Neural cell (in vitro differentiated cells): ENCODE measurements around the gene TSPYL2. TPM values are rescaled to one million over a fixed set of nuclear protein-coding genes. Genes with fewer than 3 reads are reported as not detected.

ENCODE experiments used
- H2AFZ ChIP-seq: fragments of 200-600, 300-800 bp; sonication (generic), shearing (Covaris generic); 2 replicates; pipeline ENCODE4 v1.6.0; 2014; ENCODE audit warnings: low read depth, mild to moderate bottlenecking, antibody characterized with exemption, low read length, moderate library complexity
- H3F3A ChIP-seq: fragments of 200-600 bp; shearing (Covaris generic); 2 replicates; pipeline ENCODE4 v1.6.1; 2016; ENCODE audit warnings: mild to moderate bottlenecking, moderate library complexity, mixed read lengths, antibody characterized with exemption, low read length; ENCODE audit not compliant: insufficient read depth, poor library complexity, severe bottlenecking
- H3K27ac ChIP-seq: fragments of 200-600, 300-800 bp; sonication (generic), shearing (Covaris generic); 2 replicates; pipeline ENCODE4 v1.5.1; 2014; ENCODE audit warnings: mild to moderate bottlenecking, low read length, moderate library complexity
- H3K27me3 ChIP-seq: fragments of 300-800, 200-600 bp; sonication (generic), shearing (Covaris generic); 2 replicates; pipeline ENCODE4 v1.6.0; 2014; ENCODE audit warnings: mild to moderate bottlenecking, low read depth, low read length, moderate library complexity; ENCODE audit not compliant: insufficient read depth
- H3K36me3 ChIP-seq: fragments of 300-800, 200-600 bp; sonication (generic), shearing (Covaris generic); 2 replicates; pipeline ENCODE4 v1.5.1; 2014; ENCODE audit warnings: mild to moderate bottlenecking, antibody characterized with exemption, low read length, moderate library complexity; ENCODE audit not compliant: insufficient read depth
- H3K4me2 ChIP-seq: fragments of 300-800, 200-600 bp; sonication (generic), shearing (Covaris generic); 2 replicates; pipeline ENCODE4 v1.6.0; 2014; ENCODE audit warnings: mild to moderate bottlenecking, low read length
- H3K4me3 ChIP-seq: fragments of 300-800, 200-600 bp; sonication (generic), shearing (Covaris generic); 2 replicates; pipeline ENCODE4 v1.5.1; 2014; ENCODE audit warnings: mild to moderate bottlenecking, low read length, moderate library complexity
- H3K79me2 ChIP-seq: fragments of 200-600 bp; shearing (Covaris generic); replicated peaks from 2 replicates; pipeline ENCODE4 v1.6.0; 2014; ENCODE audit warnings: mild to moderate bottlenecking, low read length, moderate library complexity; ENCODE audit not compliant: insufficient read depth
- H3K9ac ChIP-seq: fragments of 300-800, 200-600 bp; sonication (generic), shearing (Covaris generic); 2 replicates; pipeline ENCODE4 v1.6.1; 2016; ENCODE audit warnings: mild to moderate bottlenecking, low read length, mixed read lengths
- H3K9me2 ChIP-seq: fragments of 200-600 bp; shearing (Covaris generic); 2 replicates; pipeline ENCODE4 v1.6.1; 2016; ENCODE audit warnings: mild to moderate bottlenecking, low read length, mixed read lengths; ENCODE audit not compliant: insufficient read depth
- H3K9me3 ChIP-seq: fragments of 200-600, 300-800 bp; sonication (generic), shearing (Covaris generic); 2 replicates; pipeline ENCODE4 v1.6.1; 2016; ENCODE audit warnings: mild to moderate bottlenecking, mixed run types, low read length, moderate library complexity, mixed read lengths
- H4K20me1 ChIP-seq: fragments of 200-600 bp; shearing (Covaris generic); 2 replicates; pipeline ENCODE4 v1.6.1; 2016; ENCODE audit warnings: mild to moderate bottlenecking, mixed run types; ENCODE audit not compliant: insufficient read depth
- CTCF ChIP-seq: fragments of 450-650 bp; IDR thresholded peaks from 2 replicates; pipeline ENCODE4 v1.5.1; 2014; ENCODE audit warnings: antibody characterized with exemption, mild to moderate bottlenecking, moderate library complexity; ENCODE audit not compliant: poor library complexity, severe bottlenecking
- EP300 ChIP-seq: fragments of 450-650 bp; conservative IDR thresholded peaks from 2 replicates; pipeline ENCODE4 v1.6.1; 2014; ENCODE audit warnings: antibody characterized with exemption, mild to moderate bottlenecking, moderate library complexity; ENCODE audit not compliant: poor library complexity, severe bottlenecking
- EZH2 ChIP-seq: fragments of 200-600, 300-800 bp; shearing (Covaris generic), sonication (generic); IDR thresholded peaks from 2 replicates; pipeline ENCODE4 v1.6.1; 2014; ENCODE audit warnings: antibody characterized with exemption, low read length, borderline replicate concordance, mild to moderate bottlenecking; ENCODE audit not compliant: insufficient read depth, poor library complexity, severe bottlenecking
- MXI1 ChIP-seq: fragments of 450-650 bp; conservative IDR thresholded peaks from 2 replicates; pipeline ENCODE4 v1.6.1; 2014; ENCODE audit warnings: antibody characterized with exemption, mild to moderate bottlenecking; ENCODE audit not compliant: poor library complexity, severe bottlenecking
- POLR2AphosphoS5 ChIP-seq: IDR thresholded peaks from 2 replicates; pipeline ENCODE4 v1.6.1; 2012
- RAD21 ChIP-seq: fragments of 450-650 bp; conservative IDR thresholded peaks from 2 replicates; pipeline ENCODE4 v1.6.1; 2014; ENCODE audit warnings: antibody characterized with exemption, mild to moderate bottlenecking, moderate library complexity
- REST ChIP-seq: IDR thresholded peaks from 2 replicates; pipeline ENCODE4 v1.6.1; 2012; ENCODE audit warnings: borderline replicate concordance
- SMC3 ChIP-seq: fragments of 450-650 bp; conservative IDR thresholded peaks from 2 replicates; pipeline ENCODE4 v1.6.1; 2014; ENCODE audit warnings: antibody characterized with exemption, mild to moderate bottlenecking, moderate library complexity; ENCODE audit not compliant: poor library complexity
- TAF1 ChIP-seq: IDR thresholded peaks from 2 replicates; pipeline ENCODE4 v1.6.1; 2012; ENCODE audit warnings: low read depth
- polyA plus RNA-seq: library from polyadenylated mRNA; depleted of rRNA; stranded (reverse); fragments of >200 nt; gene quantifications from 2 replicates; pipeline ENCODE4 v1.2.3, GENCODE V29; 2014

TSPYL2 gene
- polyA plus RNA-seq, 1 donor from 2014 or later, result 43.2 TPM

GRCh38 chrX:53056292-53056691, 25.9 kb upstream of the TSPYL2 start:
- Histone ChIP-seq H3F3A (no peaks in the 10 kb centered on the region), H3K27ac (no peak overlapping the region), H3K4me3 (no peak overlapping the region), H3K79me2 (peaks cover 29% of the 10 kb centered on the region), H2AFZ (no peak overlapping the region), H3K9ac (no peak overlapping the region), H3K36me3 (no peaks in the 10 kb centered on the region), H3K27me3 (no peaks in the 10 kb centered on the region), H3K9me3 (no peaks in the 10 kb centered on the region), H3K9me2 (no peaks in the 10 kb centered on the region), H4K20me1 (no peaks in the 10 kb centered on the region), H3K4me2 (no peak overlapping the region)
- TF ChIP-seq TAF1, result no peak
- no peak for TF ChIP-seq EP300
- TF ChIP-seq POLR2AphosphoS5, result no peak
- no peak for TF ChIP-seq SMC3
- no peak for TF ChIP-seq MXI1
- TF ChIP-seq CTCF, result no peak
- TF ChIP-seq REST, result no peak
- TF ChIP-seq RAD21, result no peak
- TF ChIP-seq EZH2, result no peak

GRCh38 chrX:53065104-53065503, 17.1 kb upstream of the TSPYL2 start:
- Histone ChIP-seq H3K79me2 (no peaks in the 10 kb centered on the region), H4K20me1 (no peaks in the 10 kb centered on the region), H3F3A (no peaks in the 10 kb centered on the region), H3K9me2 (no peaks in the 10 kb centered on the region), H3K4me3 (no peak overlapping the region), H3K27me3 (no peaks in the 10 kb centered on the region), H3K27ac (no peak overlapping the region), H3K9ac (no peak overlapping the region), H2AFZ (no peak overlapping the region), H3K36me3 (no peaks in the 10 kb centered on the region), H3K4me2 (no peak overlapping the region), H3K9me3 (no peaks in the 10 kb centered on the region)
- TF ChIP-seq POLR2AphosphoS5 (no peak), REST (no peak), RAD21 (no peak), TAF1 (no peak), CTCF (no peak), EZH2 (no peak), EP300 (no peak), MXI1 (no peak)
